Osteoblast (primary cell): Measurements from ENCODE around the gene CACNA1C. TPM values are rescaled to one million over a fixed set of nuclear protein-coding genes. Genes with fewer than 3 reads are reported as not detected.

Experiments
- DNase-seq: peaks from one replicate; pipeline ENCODE4 v3.0.0; 2011; ENCODE audit warnings: low spot score, mixed read lengths; ENCODE audit not compliant: insufficient read length; ENCODE audit errors: missing footprints
- H2AFZ ChIP-seq: 2 replicates; pipeline ENCODE4 v1.6.0; 2011; ENCODE audit warnings: mild to moderate bottlenecking, low read length
- H3K27ac ChIP-seq: 2 replicates; pipeline ENCODE4 v1.5.1; 2011; ENCODE audit warnings: mild to moderate bottlenecking, low read depth, low read length, moderate library complexity
- H3K27me3 ChIP-seq: 2 replicates; pipeline ENCODE4 v1.6.0; 2012; ENCODE audit warnings: mild to moderate bottlenecking, control low read depth, inconsistent platforms, low read length, moderate library complexity; ENCODE audit not compliant: insufficient read depth
- H3K36me3 ChIP-seq: 2 replicates; pipeline ENCODE4 v1.5.1; 2011; ENCODE audit warnings: mild to moderate bottlenecking, low read length, control low read depth, moderate library complexity; ENCODE audit not compliant: insufficient read depth
- H3K4me1 ChIP-seq: 2 replicates; pipeline ENCODE4 v1.5.1; 2011; ENCODE audit warnings: mild to moderate bottlenecking, low read length, control low read depth, moderate library complexity; ENCODE audit not compliant: insufficient read depth
- H3K4me2 ChIP-seq: 2 replicates; pipeline ENCODE4 v1.6.0; 2011; ENCODE audit warnings: mild to moderate bottlenecking, low read length; ENCODE audit not compliant: insufficient read depth
- H3K4me3 ChIP-seq: fragments of 200-600 bp; sonication (generic); 3 replicates; pipeline ENCODE4 v1.5.1; 2012; ENCODE audit warnings: mild to moderate bottlenecking, low read length, inconsistent platforms; ENCODE audit not compliant: insufficient read depth
- H3K79me2 ChIP-seq: 2 replicates; pipeline ENCODE4 v1.6.0; 2012; ENCODE audit warnings: mild to moderate bottlenecking, low read length, control low read depth, inconsistent platforms; ENCODE audit not compliant: insufficient read depth
- H3K9me3 ChIP-seq: 2 replicates; pipeline ENCODE4 v1.5.1; 2011; ENCODE audit warnings: low read depth, low read length, control low read depth
- H4K20me1 ChIP-seq: 2 replicates; pipeline ENCODE4 v1.6.0; 2012; ENCODE audit warnings: mild to moderate bottlenecking, low read length, control low read depth; ENCODE audit not compliant: insufficient read depth
- total RNA-seq: library from RNA; depleted of rRNA; stranded (reverse); fragments of >200 nt; gene quantifications from 2 replicates; pipeline ENCODE4 v1.2.3, GENCODE V29; 2012
- TF ChIP-seq, protein P1 (sequence below): IDR thresholded peaks from 2 replicates; pipeline ENCODE4 v1.5.1; 2011; ENCODE audit warnings: mild to moderate bottlenecking, low read depth, low read length, moderate library complexity; ENCODE audit errors: extremely low read depth

CACNA1C gene
- total RNA-seq, 1 donor = 19.2 TPM

DNA sequence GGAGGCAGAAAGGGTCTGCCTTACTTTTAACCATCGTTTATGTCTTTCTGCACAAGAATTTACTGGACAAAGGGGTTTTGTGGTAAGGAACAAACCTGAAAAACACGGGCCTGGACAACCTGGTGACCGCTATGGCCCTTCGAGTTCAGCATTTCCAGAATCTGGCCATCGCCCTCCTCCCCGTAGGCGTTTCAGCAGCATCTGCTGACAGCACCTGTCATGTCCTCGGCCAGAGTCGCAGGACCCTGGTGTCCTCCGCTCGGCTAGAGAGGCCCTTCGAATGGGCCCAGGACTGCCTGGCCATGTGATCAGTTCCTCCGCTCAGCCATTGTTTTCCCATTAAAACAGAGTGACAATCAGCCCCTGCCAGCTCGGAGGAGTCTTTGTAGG lies 599.2 kb downstream of the CACNA1C start:
- H2AFZ ChIP-seq = no peak overlapping the region
- H3K36me3 ChIP-seq = peaks cover 20% of the 10 kb centered on the region
- no peaks in the 10 kb centered on the region for H3K4me1 ChIP-seq
- H3K27ac ChIP-seq = no peak overlapping the region
- H3K79me2 ChIP-seq = no peaks in the 10 kb centered on the region
- H3K4me3 ChIP-seq = no peak overlapping the region
- H3K9me3 ChIP-seq = no peaks in the 10 kb centered on the region
- no peak for DNase-seq
- no peaks in the 10 kb centered on the region for H4K20me1 ChIP-seq
- H3K4me2 ChIP-seq = no peak overlapping the region
- TF ChIP-seq, protein P1, sequence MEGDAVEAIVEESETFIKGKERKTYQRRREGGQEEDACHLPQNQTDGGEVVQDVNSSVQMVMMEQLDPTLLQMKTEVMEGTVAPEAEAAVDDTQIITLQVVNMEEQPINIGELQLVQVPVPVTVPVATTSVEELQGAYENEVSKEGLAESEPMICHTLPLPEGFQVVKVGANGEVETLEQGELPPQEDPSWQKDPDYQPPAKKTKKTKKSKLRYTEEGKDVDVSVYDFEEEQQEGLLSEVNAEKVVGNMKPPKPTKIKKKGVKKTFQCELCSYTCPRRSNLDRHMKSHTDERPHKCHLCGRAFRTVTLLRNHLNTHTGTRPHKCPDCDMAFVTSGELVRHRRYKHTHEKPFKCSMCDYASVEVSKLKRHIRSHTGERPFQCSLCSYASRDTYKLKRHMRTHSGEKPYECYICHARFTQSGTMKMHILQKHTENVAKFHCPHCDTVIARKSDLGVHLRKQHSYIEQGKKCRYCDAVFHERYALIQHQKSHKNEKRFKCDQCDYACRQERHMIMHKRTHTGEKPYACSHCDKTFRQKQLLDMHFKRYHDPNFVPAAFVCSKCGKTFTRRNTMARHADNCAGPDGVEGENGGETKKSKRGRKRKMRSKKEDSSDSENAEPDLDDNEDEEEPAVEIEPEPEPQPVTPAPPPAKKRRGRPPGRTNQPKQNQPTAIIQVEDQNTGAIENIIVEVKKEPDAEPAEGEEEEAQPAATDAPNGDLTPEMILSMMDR = no peak
- H3K27me3 ChIP-seq = no peaks in the 10 kb centered on the region

DNA sequence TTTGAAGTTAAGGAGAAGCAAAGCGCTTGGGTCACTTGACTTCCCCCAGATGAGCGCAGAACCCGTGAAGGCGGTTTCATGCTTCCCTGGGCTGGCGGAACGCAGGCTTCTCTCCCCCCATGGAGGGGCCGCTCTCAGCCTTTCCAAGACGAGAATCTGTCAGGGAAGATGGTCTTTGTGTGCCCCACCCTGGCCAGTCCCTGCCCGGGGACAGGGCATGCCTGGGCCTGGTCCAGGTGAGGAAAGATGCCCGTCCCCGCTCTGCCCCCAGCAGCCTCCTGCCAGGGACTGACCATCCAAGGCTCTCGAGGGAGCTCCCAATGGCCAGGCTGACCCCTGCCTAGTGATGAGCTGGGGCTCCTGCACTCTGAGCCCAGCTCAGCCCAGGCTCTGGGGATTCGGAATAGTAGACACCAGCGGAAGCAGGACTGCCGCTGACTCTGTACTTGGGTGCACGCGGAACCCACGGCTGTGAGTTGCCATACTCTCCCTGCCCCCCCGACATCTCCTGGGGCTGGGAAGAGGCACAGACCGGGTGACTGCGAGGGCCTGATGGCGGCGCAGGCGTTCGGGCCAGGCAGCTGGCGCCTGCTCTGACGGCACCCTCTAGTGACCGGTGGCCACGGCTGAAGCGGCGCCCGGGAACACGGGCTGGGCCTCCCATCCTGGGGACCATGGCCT lies 599.8 kb downstream of the CACNA1C start:
- Histone ChIP-seq H3K9me3 (no peaks in the 10 kb centered on the region), H2AFZ (no peak overlapping the region), H3K27me3 (no peaks in the 10 kb centered on the region), H3K27ac (no peak overlapping the region), H3K36me3 (peaks cover 22% of the 10 kb centered on the region), H3K79me2 (no peaks in the 10 kb centered on the region), H4K20me1 (no peaks in the 10 kb centered on the region), H3K4me3 (no peak overlapping the region), H3K4me1 (no peaks in the 10 kb centered on the region), H3K4me2 (no peak overlapping the region)
- DNase-seq = no peak
- TF ChIP-seq, protein P1 = no peak

DNA sequence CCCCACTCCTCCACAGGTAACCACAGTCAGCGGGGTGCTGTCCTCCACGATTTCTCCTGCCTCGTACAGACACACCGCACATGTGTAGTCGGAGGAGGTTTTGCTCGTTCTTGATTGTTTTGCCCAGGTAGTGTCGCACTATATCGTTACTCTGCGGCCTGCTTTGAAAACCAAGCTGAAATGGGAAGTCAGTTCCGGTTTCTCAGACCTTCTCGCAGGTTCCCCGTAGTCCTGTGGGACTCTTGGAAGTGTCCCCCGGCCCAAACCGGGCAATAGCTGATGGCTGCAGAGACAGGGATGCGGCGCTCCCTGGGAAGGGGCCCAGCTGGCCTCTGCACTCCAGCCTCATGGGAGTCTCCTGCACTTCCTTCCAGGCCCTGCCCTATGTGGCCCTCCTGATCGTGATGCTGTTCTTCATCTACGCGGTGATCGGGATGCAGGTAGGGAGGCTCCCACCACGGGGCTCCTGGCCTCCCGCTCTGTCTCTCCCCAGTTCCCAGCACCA lies 600.7 kb downstream of the CACNA1C start:
- Histone ChIP-seq H3K27me3 (no peaks in the 10 kb centered on the region), H4K20me1 (no peaks in the 10 kb centered on the region), H3K79me2 (no peaks in the 10 kb centered on the region), H3K4me3 (no peak overlapping the region), H3K36me3 (peaks cover 27% of the 10 kb centered on the region), H3K27ac (no peak overlapping the region), H3K4me1 (no peaks in the 10 kb centered on the region), H2AFZ (no peak overlapping the region), H3K9me3 (no peaks in the 10 kb centered on the region), H3K4me2 (no peak overlapping the region)
- TF ChIP-seq, protein P1 = no peak
- no peak for DNase-seq

DNA sequence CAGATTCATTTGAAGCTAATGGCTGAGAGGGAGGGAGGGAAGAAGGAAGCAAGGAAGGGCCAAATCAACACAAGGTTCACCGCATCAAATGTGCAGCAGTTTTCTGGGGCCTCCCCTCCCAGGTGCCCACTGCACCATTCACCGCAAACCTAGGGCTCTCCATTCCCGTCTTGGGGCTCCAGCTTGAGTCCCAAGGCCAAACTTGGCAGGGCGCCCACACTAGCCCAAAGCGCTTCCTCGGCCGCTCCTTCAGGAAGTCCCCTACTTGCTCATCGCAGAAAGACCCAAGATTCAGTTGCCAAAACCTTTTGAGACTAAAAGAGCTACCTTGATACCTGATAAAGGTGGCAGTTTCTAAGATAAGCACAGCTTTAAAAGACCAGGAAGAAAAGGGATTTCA lies 601.5 kb downstream of the CACNA1C start:
- Histone ChIP-seq H2AFZ (no peak overlapping the region), H4K20me1 (no peaks in the 10 kb centered on the region), H3K4me2 (no peak overlapping the region), H3K9me3 (no peaks in the 10 kb centered on the region), H3K4me3 (no peak overlapping the region), H3K79me2 (no peaks in the 10 kb centered on the region), H3K27me3 (no peaks in the 10 kb centered on the region), H3K36me3 (peaks cover 27% of the 10 kb centered on the region), H3K4me1 (no peaks in the 10 kb centered on the region), H3K27ac (no peak overlapping the region)
- no peak for DNase-seq
- TF ChIP-seq, protein P1 = no peak
